RWPE2 (cell line): ENCODE measurements around the gene FBF1.

Experiments
- ATAC-seq: fragments of 200-7000 bp; cut with Tn5 transposase; 3 replicates; pipeline ENCODE4 v1.9.1; 2021; ENCODE audit warnings: low read depth
- DNase-seq: peaks from one replicate; pipeline ENCODE4 v3.0.0-alpha.2; 2020; ENCODE audit warnings: low spot score
- H3K27ac ChIP-seq: fragments of 450-650 bp; 2 replicates; pipeline ENCODE4 v1.5.1; 2017; ENCODE audit warnings: mild to moderate bottlenecking; ENCODE audit not compliant: poor library complexity, severe bottlenecking
- H3K27me3 ChIP-seq: fragments of 250-450 bp; sonication (Bioruptor Pico); 2 replicates; pipeline ENCODE4 v1.5.1; 2021; ENCODE audit warnings: mild to moderate bottlenecking, moderate library complexity; ENCODE audit not compliant: insufficient read depth, poor library complexity, severe bottlenecking
- H3K36me3 ChIP-seq: fragments of 250-450 bp; sonication (Bioruptor Pico); 2 replicates; pipeline ENCODE4 v1.5.1; 2020; ENCODE audit warnings: low read depth, mild to moderate bottlenecking, moderate library complexity
- H3K4me1 ChIP-seq: fragments of 250-450 bp; sonication (Bioruptor Pico); 2 replicates; pipeline ENCODE4 v1.5.1; 2021; ENCODE audit warnings: mild to moderate bottlenecking, moderate library complexity; ENCODE audit not compliant: insufficient read depth, poor library complexity, severe bottlenecking
- H3K4me3 ChIP-seq: fragments of 250-450 bp; sonication (Bioruptor Pico); 2 replicates; pipeline ENCODE4 v1.5.1; 2021; ENCODE audit warnings: mild to moderate bottlenecking, moderate library complexity; ENCODE audit not compliant: severe bottlenecking
- H3K9me3 ChIP-seq: fragments of 250-450 bp; sonication (Bioruptor Pico); 2 replicates; pipeline ENCODE4 v1.5.1; 2021; ENCODE audit warnings: mild to moderate bottlenecking, moderate library complexity; ENCODE audit not compliant: severe bottlenecking
- CTCF ChIP-seq: fragments of 450-650 bp; IDR thresholded peaks from one replicate; pipeline ENCODE4 v1.5.1; 2017; ENCODE audit warnings: mild to moderate bottlenecking, moderate library complexity; ENCODE audit not compliant: poor library complexity, severe bottlenecking

FBF1 gene

GRCh38 chr17:75937652-75938051, 3.2 kb downstream of the FBF1 start:
- DNase-seq (no peak), ATAC-seq (no peak)
- TF ChIP-seq CTCF = no peak
- H3K27me3 ChIP-seq = no peaks in the 10 kb centered on the region
- 0 out of 2 replicates have a peak, but pooled peaks cover 1% of the 10 kb centered on the region for H3K36me3 ChIP-seq
- no peak overlapping the region for H3K4me3 ChIP-seq
- H3K4me1 ChIP-seq = no peaks in the 10 kb centered on the region
- H3K9me3 ChIP-seq = no peaks in the 10 kb centered on the region
- H3K27ac ChIP-seq = no peak overlapping the region

- peaks cover 10% of the 10 kb centered on the region; the same call in 1 of the 2 replicates for H3K36me3 ChIP-seq
- H3K4me3 ChIP-seq = no peak overlapping the region
- no peaks in the 10 kb centered on the region for H3K4me1 ChIP-seq
- H3K9me3 ChIP-seq = no peaks in the 10 kb centered on the region
- no peaks in the 10 kb centered on the region for H3K27me3 ChIP-seq
- no peak for TF ChIP-seq CTCF
- no peak overlapping the region for H3K27ac ChIP-seq
- no peak for ATAC-seq
- no peak for DNase-seq
Observed at GRCh38 chr17:75933808-75934207, 7.0 kb downstream of the FBF1 start.

- H3K36me3 ChIP-seq = peaks cover 10% of the 10 kb centered on the region; the same call in 1 of the 2 replicates
- no peak overlapping the region for H3K27ac ChIP-seq
- no peaks in the 10 kb centered on the region for H3K4me1 ChIP-seq
- ATAC-seq (no peak), DNase-seq (no peak)
- H3K4me3 ChIP-seq = no peak overlapping the region
- no peaks in the 10 kb centered on the region for H3K27me3 ChIP-seq
- no peak for TF ChIP-seq CTCF
- no peaks in the 10 kb centered on the region for H3K9me3 ChIP-seq
Observed at GRCh38 chr17:75932852-75933251, 8.0 kb downstream of the FBF1 start.

GRCh38 chr17:75931062-75931461, 9.8 kb downstream of the FBF1 start:
- no peaks in the 10 kb centered on the region for H3K9me3 ChIP-seq

More at GRCh38 chr17:75931062-75931461, 9.8 kb downstream of the FBF1 start:
- Histone ChIP-seq H3K4me3 (no peak overlapping the region), H3K27me3 (no peaks in the 10 kb centered on the region), H3K4me1 (no peaks in the 10 kb centered on the region), H3K27ac (no peak overlapping the region), H3K36me3 (peaks cover 24% of the 10 kb centered on the region)
- no peak for TF ChIP-seq CTCF
- ATAC-seq (no peak), DNase-seq (no peak)
